Measurements from ENCODE around the gene AKAP8.

- TF ChIP-seq CTCF (IDR thresholded peaks at IDR 0.05) (no peak), EP300 (IDR thresholded peaks at IDR 0.05) (no peak)
Observed at GRCh38 chr19:15372891-15373301, 6.7 kb downstream of the AKAP8 start.
